GM23248 (cell line): ENCODE data around the gene ITGB7.

Experiments used
- EZH2 ChIP-seq: fragments of 200-600 bp; sonication (generic); IDR thresholded peaks from 2 replicates; pipeline ENCODE4 v1.6.1; 2018; ENCODE audit warnings: antibody characterized with exemption, mild to moderate bottlenecking; ENCODE audit not compliant: insufficient read depth, poor library complexity, severe bottlenecking
- EZH2phosphoT487 ChIP-seq: fragments of 200-600 bp; sonication (generic); IDR thresholded peaks from 2 replicates; pipeline ENCODE4 v1.6.1; 2018; ENCODE audit warnings: antibody characterized with exemption, moderate library complexity, mild to moderate bottlenecking, low read depth; ENCODE audit not compliant: insufficient read depth

DNA sequence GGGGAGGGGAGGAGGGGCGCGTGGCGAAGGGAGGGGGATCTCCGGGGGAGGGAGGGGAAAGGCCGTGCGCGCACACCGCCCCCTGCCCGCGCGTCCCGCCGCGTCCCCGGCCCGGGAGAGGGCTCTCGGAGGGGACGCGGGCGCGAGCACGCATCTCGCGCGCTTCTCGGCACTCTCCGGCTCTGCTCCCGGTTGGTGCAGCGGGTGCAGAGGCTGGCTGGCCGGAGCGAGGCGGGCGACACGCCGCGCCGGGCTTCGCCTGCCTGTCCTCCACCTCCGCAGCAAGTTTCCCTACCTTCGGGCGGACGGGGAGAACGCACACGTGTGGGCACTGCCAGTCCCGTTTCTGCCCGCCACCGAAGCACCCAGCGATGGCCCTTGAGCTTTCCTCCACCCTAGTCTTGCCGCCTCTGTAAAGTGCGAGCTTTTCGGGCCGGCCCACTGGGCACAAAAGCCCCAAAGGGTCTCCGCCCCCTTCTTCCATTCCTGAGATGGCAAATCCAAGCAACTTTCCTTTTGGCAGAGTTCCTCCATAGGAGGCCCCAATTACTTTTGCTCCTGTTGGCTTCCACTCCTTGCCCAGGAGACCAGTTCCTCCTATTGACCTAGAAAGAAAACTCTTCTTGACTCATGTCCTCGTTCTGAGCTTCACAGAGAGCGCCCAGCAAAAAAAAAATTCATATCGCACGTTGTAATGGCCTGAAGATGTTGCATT, 26.0 kb downstream of the ITGB7 start:
- TF ChIP-seq EZH2phosphoT487: no peak
- TF ChIP-seq EZH2: no peak
